ACC112 (cell line): Measurements from ENCODE around the gene FAF1.

ENCODE experiments used
- H2AFZ ChIP-seq: fragments of 200-600 bp; sonication (generic); one replicate; pipeline ENCODE4 v1.6.0; 2017; ENCODE audit warnings: antibody characterized with exemption, low read length; ENCODE audit not compliant: unreplicated experiment
- H3K27ac ChIP-seq: fragments of 200-600 bp; sonication (generic); 2 replicates; pipeline ENCODE4 v1.5.1; 2014; ENCODE audit warnings: low read depth, mild to moderate bottlenecking, antibody characterized with exemption, low read length, moderate library complexity
- H3K27me3 ChIP-seq: fragments of 200-600 bp; sonication (generic); 2 replicates; pipeline ENCODE4 v1.6.1; 2014; ENCODE audit warnings: mild to moderate bottlenecking, antibody characterized with exemption, low read length, moderate library complexity, mixed read lengths; ENCODE audit not compliant: insufficient read depth
- H3K36me3 ChIP-seq: fragments of 200-600 bp; sonication (generic); 2 replicates; pipeline ENCODE4 v1.6.1; 2016; ENCODE audit warnings: mild to moderate bottlenecking, antibody characterized with exemption, low read length, moderate library complexity, mixed read lengths; ENCODE audit not compliant: insufficient read depth
- H3K4me1 ChIP-seq: fragments of 200-600 bp; sonication (generic); one replicate; pipeline ENCODE4 v1.6.1; 2016; ENCODE audit warnings: low read length, mixed read lengths; ENCODE audit not compliant: insufficient read depth, unreplicated experiment, control insufficient read depth
- H3K4me3 ChIP-seq: fragments of 200-600 bp; sonication (generic); 2 replicates; pipeline ENCODE4 v1.5.1; 2014; ENCODE audit warnings: mild to moderate bottlenecking, low read depth, low read length
- H3K79me2 ChIP-seq: fragments of 200-600 bp; sonication (generic); one replicate; pipeline ENCODE4 v1.6.0; 2016; ENCODE audit warnings: low read length; ENCODE audit not compliant: control insufficient read depth, unreplicated experiment, insufficient read depth

The FAF1 gene

DNA sequence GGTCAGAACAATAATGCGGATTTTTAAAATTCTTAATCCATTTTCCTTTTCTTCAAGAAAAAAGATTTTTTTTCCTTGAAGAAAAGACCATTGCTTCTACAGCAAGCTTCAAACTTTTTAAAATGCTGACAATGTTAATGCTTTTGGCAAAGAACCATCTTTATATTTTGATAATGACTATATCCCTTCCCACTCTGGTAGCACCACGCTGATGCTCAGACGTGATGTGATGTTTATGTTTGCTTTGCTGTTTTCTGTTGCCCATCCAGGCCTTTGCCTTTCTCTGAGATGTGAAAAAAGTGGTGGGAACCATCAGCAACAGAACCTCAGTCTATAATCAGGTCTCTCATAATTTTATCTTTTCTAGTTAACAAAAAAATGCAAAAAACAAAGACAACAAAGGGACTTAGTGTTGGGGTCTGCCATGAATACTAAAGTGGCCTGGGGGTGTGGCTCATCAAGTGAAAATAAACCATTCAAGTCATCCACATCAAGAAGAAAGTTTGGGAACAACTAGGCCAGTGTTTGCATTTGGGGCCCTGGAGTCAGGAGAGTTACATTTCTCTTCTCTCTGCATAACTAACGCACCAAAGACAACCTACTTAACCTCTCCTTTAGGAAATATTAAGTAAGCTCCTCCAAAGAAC lies 292.2 kb downstream of the FAF1 start:
- Histone ChIP-seq H3K27ac (no peak overlapping the region), H3K79me2 (no peaks in the 10 kb centered on the region), H2AFZ (no peak overlapping the region), H3K36me3 (no peaks in the 10 kb centered on the region), H3K4me3 (no peak overlapping the region), H3K27me3 (no peaks in the 10 kb centered on the region), H3K4me1 (peaks cover 18% of the 10 kb centered on the region)

DNA sequence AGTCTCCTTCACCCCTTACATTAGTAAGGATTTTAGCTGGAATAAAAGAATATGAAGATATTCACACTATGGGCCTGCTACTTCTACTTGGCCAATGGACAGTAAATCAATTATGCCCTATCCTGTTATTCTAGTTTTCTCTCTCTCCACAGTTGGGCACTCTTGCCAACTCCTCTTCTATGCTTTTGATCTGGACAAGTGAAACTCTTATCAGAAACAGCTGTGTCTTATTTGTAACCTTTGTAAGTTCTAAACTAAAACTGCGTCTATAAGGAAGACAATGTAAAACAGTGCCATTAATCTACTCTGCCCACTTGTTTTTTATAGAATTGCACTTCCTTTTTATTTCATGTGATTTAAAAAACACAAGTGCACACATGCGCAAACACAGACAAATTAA lies 292.8 kb downstream of the FAF1 start:
- H3K27ac ChIP-seq = no peak overlapping the region
- H3K79me2 ChIP-seq = no peaks in the 10 kb centered on the region
- no peak overlapping the region for H2AFZ ChIP-seq
- no peaks in the 10 kb centered on the region for H3K27me3 ChIP-seq
- no peak overlapping the region for H3K4me3 ChIP-seq
- H3K36me3 ChIP-seq = no peaks in the 10 kb centered on the region
- peaks cover 18% of the 10 kb centered on the region for H3K4me1 ChIP-seq

DNA sequence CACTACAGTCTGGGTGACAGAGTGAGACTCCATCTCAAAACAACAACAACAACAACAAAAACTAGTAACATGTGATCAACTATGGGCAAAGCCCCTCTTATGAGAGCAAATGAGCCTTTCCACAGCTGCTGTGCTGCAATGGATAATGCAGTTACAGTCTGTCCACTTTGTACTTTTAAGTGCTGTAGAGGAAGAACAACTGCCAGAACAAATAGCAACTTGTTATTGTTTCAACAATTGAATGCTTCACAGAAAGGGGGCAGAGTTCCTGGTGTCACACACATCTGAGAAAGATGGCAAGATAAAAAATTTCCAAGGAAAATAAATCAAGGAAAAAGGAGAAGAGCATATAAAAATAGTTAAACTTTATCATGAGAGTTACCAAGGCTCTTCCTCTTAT lies 293.2 kb downstream of the FAF1 start:
- no peak overlapping the region for H2AFZ ChIP-seq
- H3K79me2 ChIP-seq = no peaks in the 10 kb centered on the region
- H3K4me1 ChIP-seq = peaks cover 23% of the 10 kb centered on the region
- H3K27ac ChIP-seq = no peak overlapping the region
- no peaks in the 10 kb centered on the region for H3K36me3 ChIP-seq
- H3K27me3 ChIP-seq = no peaks in the 10 kb centered on the region
- H3K4me3 ChIP-seq = no peak overlapping the region

DNA sequence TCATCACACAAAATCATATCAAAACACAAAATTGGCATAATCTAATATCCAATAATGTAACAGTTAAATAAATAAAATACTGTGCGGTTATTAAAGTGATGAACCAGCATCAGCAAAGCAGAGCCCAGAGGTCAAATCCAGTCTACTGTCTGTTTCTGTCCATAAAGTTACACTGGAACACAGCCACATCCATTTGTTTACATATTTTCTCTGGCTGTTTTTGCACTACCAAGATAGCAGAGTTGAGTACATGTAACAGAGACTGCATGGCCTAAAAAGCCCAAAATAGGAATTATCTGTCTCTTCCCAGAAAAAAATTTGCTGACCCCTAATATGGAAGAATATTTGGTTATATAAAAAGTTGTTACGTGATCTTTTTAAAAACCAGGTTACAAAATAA lies 294.7 kb downstream of the FAF1 start:
- H2AFZ ChIP-seq = no peak overlapping the region
- H3K79me2 ChIP-seq = no peaks in the 10 kb centered on the region
- no peak overlapping the region for H3K4me3 ChIP-seq
- peaks cover 29% of the 10 kb centered on the region for H3K4me1 ChIP-seq
- no peaks in the 10 kb centered on the region for H3K27me3 ChIP-seq
- H3K36me3 ChIP-seq = no peaks in the 10 kb centered on the region
- no peak overlapping the region for H3K27ac ChIP-seq

DNA sequence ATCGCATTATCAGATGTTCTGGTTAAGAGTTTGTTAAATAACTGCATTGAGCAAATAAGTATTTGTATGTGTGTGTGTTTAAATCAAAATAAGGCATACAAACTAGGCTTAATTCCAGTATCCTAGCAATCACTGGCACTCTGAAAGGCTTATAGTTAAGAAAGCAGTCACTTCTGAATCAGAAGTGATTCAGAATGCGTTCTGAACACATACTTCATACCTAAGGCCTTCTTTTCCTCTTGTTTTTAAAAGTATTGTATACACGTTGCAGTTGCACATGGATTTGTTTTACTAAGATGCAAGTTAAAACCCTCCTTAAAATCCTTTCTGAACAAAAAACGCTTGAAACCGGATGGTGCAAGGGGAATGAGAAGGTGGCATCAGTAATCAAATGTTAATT lies 298.4 kb downstream of the FAF1 start:
- H3K36me3 ChIP-seq = no peaks in the 10 kb centered on the region
- no peaks in the 10 kb centered on the region for H3K27me3 ChIP-seq
- peak overlapping the region; percentile 32; the same call in 1 of the 2 replicates for H3K27ac ChIP-seq
- no peak overlapping the region for H3K4me3 ChIP-seq
- H3K79me2 ChIP-seq = no peaks in the 10 kb centered on the region
- H3K4me1 ChIP-seq = peaks cover 23% of the 10 kb centered on the region
- peak overlapping the region; percentile 10 for H2AFZ ChIP-seq

DNA sequence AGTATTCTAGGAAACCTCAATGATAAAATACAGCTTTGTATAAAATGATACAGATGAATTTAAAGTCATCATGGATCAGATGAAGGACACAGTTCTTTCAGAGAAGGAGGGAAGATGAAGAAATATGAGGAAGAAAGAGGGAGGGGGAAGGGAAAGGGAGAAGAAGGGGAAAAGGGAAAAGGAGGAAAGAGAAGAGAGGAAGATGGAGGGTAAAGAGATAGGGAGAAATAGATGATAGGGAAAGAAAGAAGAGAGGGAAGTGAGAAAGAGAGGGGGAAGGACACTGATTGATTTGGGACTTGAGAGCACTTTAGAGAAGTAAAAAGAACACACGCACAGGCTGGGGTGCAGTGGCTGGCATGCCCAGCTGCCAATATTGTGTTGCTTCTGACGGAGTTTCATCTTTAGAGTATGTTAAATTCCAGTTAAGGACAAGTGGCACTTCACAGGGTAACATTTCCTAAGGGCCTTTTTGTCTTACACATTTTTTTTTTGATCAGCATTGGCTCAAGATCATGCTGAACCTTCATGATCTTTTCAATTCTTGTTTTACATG lies 300.9 kb downstream of the FAF1 start:
- H3K36me3 ChIP-seq = no peaks in the 10 kb centered on the region
- no peaks in the 10 kb centered on the region for H3K79me2 ChIP-seq
- no peak overlapping the region for H2AFZ ChIP-seq
- no peaks in the 10 kb centered on the region for H3K27me3 ChIP-seq
- H3K27ac ChIP-seq = no peak overlapping the region
- no peak overlapping the region for H3K4me3 ChIP-seq
- peaks cover 23% of the 10 kb centered on the region for H3K4me1 ChIP-seq

DNA sequence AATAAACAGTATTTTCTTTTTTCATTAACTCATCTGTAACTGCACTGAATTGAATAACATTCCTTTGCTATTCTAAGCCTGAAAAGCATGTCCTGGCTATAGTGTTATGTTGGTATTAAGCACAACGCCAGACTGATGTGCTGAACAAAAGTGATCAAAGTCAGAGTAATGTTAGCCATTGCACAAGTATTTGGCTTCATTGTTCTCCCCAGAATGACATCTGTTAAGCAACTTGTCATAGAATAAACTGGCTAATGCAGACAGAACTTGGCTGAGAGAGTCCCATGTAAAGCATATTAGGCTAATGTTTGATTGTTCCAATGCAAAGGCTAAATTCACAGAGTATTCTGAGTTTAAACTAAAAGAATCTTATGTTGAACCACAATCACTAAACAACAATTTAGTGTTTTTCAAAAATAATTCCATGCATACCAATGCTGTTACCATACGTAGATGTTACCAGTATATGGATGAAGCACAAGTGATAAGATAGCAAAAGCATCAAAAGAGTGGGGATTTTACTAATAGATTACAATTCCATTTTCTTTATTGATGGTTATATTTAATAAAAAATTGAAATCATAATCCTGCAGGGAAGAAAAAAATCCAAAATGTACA lies 301.5 kb downstream of the FAF1 start:
- no peaks in the 10 kb centered on the region for H3K36me3 ChIP-seq
- no peak overlapping the region; the same call in 1 of the 2 replicates for H3K27ac ChIP-seq
- no peaks in the 10 kb centered on the region for H3K27me3 ChIP-seq
- H3K4me1 ChIP-seq = peaks cover 23% of the 10 kb centered on the region
- H3K4me3 ChIP-seq = no peak overlapping the region
- no peak overlapping the region for H2AFZ ChIP-seq
- no peaks in the 10 kb centered on the region for H3K79me2 ChIP-seq

DNA sequence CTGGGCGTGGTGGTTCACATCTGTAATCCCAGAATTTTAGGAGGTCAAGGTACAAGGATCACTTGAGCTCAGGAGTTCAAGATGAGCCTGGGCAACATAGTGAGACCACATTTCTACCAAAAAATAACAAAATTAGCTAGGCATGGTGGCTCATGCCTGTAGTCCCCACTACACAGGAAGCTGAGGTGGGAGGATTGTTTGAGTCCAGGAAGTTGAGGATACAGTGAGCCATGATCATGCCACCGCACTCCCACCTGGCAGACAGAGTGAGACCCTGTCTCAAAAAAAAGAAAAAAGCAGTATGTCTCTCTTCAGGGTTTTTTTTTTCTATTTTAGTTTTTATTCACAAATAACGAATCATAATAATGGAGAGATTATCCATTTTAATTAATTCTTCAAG lies 303.1 kb downstream of the FAF1 start:
- no peaks in the 10 kb centered on the region for H3K27me3 ChIP-seq
- H3K36me3 ChIP-seq = no peaks in the 10 kb centered on the region
- H2AFZ ChIP-seq = no peak overlapping the region
- H3K27ac ChIP-seq = no peak overlapping the region
- H3K4me1 ChIP-seq = peaks cover 19% of the 10 kb centered on the region
- no peak overlapping the region for H3K4me3 ChIP-seq
- no peaks in the 10 kb centered on the region for H3K79me2 ChIP-seq

DNA sequence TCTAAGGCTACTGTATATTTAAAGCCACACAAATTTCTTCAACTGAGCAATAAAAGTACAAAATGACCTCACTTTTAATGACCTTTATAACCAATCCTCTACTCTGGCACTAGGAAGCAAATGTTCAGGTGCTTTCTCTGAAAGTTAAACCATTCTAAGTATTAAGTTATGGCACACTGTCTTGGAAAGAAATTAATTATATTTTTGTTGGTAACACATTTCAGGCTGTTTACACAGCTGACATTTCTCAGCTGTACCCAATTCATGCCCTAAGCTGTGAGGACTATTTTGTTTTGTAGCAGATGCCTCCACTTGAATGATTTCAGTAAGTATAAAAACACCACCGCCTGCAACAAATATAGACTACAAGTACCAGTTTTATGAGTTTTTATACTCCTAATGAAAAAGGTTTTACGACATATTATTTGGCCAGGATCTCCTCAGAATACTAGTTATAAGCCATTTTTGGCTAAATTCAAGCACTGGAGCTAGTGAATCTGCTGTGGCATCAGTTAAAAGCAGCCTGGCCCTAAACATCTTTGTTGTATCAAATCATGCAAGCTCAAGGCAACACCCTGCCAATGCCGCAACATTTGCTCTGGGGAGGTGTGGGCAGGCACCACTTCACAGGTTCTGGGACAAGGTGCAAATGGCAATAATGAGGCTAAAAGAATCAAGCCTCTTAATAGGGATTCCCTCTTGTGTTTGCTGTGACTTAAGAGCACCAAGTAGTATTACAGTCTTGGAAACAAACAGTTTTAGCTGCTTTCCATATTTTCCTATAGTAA lies 308.4 kb downstream of the FAF1 start:
- H3K27ac ChIP-seq = no peak overlapping the region
- no peak overlapping the region for H2AFZ ChIP-seq

DNA sequence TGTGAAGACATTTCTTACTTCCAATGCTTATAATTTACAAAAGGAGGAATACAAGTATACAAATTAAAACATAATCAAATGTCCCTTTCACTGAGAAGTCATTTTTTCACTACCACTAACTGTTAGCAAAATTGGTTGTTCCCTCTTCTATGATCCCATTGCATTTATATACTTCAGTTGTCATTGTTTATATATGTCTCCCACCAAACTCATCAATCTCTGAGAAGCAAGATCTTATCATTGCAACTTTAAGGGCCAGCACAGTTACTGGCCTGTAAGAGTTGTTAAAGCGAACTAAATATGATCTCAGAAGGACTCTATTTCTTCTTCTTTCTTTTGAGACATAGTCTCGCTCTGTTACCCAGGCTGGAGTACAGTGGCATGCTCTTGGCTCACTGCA lies 313.5 kb downstream of the FAF1 start:
- Histone ChIP-seq H3K27me3 (no peaks in the 10 kb centered on the region), H3K36me3 (no peaks in the 10 kb centered on the region), H3K79me2 (no peaks in the 10 kb centered on the region)

More for the DNA sequence above, 308.4 kb downstream of the FAF1 start:
- Histone ChIP-seq H3K79me2 (no peaks in the 10 kb centered on the region), H3K36me3 (no peaks in the 10 kb centered on the region), H3K4me3 (no peak overlapping the region), H3K27me3 (no peaks in the 10 kb centered on the region), H3K4me1 (no peaks in the 10 kb centered on the region)

More for the DNA sequence above, 313.5 kb downstream of the FAF1 start:
- Histone ChIP-seq H3K4me1 (no peaks in the 10 kb centered on the region), H3K4me3 (no peak overlapping the region), H3K27ac (no peak overlapping the region), H2AFZ (no peak overlapping the region)
